Activated T-cell treated with anti-CD3 and anti-CD28 coated beads for 1 hour (primary cell): ENCODE results near the gene WDR77.

ENCODE experiments used
- DNase-seq: peaks from one replicate; pipeline ENCODE4 v3.0.0-alpha.2; 2020; ENCODE audit warnings: low read depth

Gene WDR77

DNA sequence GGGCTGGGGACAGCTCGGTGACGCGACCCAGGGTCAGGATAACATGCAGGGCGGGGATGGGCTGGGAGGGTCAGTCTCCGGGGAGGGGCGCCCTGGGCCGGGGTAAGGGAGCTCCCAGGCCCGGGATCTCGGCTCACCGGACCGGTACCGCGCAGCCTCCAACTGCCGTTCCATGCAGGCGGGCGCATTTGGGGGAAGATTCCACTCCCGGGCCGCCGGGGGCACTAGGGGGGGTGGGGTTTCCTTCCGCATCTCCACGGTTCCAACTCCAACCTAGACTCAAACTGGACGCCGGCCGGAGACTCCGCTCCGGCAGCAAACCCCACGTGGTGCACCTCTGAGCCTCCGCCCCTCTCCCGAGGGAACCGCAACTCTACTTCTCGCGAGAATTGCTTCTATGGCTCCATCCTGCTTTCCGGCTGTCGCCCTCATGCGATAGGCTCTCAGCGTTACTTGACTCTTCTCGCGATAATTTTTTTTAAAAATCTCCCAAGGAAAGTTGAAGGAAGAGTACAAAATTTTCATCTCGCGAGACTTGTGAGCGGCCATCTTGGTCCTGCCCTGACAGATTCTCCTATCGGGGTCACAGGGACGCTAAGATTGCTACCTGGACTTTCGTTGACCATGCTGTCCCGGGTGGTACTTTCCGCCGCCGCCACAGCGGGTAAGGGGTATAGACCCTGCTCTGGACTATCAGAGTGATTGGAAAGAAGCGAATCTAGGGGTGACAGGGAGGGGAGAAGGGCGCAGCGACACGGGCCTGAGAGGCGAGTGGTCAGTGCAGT, at the start of gene WDR77, which contains the start of gene ATP5PB:
TSS of gene WDR77 (minus strand) at position 339 of the 785 bp plus-strand sequence. CDS start at position 252, 87 bp downstream.
TSS of gene ATP5PB (plus strand) at position 547 of the 785 bp plus-strand sequence. CDS start at position 625, 78 bp downstream.
- DNase-seq, result peak; percentile 72

DNA sequence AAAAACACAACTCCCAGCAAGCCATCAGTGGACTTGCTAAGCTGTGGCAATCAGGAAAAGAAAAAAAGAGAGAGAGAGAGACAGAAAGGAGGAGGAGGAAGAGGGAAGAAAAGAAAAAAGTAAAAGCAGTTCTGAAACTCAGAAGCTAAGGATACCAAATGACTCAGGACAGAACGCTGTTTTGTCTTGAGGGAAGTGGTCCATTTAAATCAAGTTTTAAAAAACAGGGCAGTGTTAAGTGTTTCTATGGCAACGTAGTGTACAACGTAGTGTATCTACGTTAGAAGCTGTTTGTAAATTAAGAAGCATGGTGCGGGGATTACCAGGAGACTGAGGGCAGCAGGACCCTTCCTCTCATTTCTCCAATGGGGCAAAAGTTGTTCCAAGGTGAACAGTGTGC, 48.5 kb upstream of the WDR77 start:
- no peak for DNase-seq

- no peak for DNase-seq
These were observed 47.3 kb upstream of the WDR77 start for GRCh38 chr1:111496398-111496797.

DNA sequence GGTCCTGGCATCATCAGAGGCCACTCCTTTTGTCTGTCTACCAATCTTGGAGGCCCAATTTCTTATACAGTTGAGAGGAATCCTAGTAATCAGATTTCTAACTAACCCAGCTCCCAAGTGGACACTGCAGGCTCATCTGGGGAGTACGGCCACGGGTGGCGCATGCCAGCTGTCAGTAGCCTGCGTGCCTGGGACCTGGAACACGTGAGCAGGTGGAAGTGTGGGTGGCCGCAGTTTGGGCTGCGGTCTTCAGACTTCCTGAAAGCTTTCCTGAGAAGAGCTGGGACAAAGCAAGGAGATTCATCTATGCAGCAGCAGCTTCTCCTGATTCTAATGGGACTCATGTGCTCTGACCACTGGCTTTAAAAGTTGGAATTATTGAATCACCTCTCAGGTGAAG, 42.0 kb upstream of the WDR77 start:
- DNase-seq, result no peak

GRCh38 chr1:111490220-111490619, 41.2 kb upstream of the WDR77 start:
- DNase-seq, result no peak

- no peak for DNase-seq
These were observed 40.5 kb upstream of the WDR77 start for GRCh38 chr1:111489604-111490003.

- no peak for DNase-seq
These were observed 39.6 kb upstream of the WDR77 start for GRCh38 chr1:111488669-111489068.

DNA sequence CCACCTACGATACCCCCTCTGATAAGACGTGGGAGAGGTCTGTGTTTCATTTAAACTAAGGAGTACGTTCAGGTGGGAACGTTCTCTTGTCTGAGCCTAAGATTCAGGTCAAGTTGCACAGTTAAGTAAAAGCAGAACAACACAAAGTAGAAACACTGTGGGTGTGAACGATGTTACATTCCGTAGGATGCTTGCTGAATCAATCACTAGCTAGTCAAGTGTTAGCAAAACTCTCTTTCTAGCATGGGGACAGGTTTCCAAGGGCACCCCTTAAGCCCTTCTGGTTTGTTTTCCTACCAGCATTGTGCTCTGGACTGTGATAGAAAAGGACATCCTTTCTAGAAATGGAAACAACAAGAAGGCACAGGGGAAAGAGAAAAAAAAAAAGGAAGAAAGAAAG, 38.1 kb upstream of the WDR77 start:
- no peak for DNase-seq

DNA sequence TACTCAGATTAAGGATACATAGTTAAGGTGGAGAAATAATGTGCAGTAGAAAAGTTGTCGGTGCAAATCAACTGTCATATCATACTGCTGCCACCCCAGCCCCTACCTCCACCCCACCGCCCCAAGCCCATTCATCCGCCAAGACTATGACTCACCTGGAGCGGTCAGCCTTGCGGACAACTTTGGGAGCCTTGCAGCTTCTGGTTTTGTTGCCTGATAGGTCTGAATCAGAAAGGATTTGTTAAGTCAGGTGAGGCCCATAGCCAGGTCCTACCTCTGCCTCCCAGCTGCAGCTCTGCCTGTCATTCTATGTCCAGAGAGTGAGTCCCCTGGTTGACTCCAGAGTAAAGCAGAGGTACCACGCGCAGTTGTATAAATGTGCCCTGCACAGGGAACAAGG, 37.4 kb upstream of the WDR77 start:
- no peak for DNase-seq

DNA sequence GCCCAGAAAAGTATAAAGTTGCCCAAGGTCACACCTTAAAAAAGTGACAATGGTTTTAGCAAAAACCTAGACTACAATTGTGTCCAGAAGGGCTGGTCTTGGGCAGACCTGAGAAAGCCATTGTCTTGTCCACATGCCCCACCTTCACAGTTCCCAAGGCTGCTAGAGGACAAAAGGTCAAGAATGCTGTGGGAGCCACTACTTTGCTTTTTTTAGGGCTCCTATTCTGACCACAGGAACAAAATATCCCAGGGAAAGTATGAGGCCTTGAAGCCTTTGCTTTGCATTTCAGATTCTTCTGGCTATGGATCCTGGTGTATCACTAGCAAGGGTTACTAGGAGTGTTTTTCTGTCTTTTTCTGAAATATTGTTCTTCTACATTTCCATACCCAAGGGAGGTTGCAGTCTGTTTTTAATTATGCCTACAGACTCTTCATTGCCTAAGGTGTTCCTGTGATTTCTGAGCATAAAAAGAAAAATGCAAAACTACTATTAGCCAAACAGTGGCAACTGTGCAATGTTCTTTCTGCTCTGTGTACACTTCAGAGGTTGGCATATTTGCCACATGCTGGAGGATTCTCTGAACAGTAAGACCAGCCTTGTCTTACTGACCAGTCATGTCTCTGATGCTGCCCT, 35.5 kb upstream of the WDR77 start:
- DNase-seq, result no peak

DNA sequence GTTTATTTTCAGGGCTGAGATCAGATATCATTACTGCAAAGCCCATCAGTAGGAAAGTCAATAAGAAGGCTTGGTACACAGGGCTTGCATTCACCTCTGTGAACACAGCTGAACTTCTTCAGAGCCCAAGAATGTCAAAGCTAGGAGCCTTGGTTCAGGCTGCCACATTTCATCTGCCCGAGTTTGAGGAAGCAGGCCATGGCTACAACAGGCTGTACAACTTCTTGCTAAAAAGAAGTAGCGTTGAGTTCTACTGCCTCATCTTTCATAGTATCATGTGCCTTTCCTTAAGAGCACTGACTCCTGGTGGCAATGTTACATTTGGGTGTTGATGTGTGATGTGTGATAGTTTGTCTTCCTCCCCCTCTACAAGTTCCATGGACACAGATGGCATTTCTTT, 34.8 kb upstream of the WDR77 start:
- no peak for DNase-seq

DNA sequence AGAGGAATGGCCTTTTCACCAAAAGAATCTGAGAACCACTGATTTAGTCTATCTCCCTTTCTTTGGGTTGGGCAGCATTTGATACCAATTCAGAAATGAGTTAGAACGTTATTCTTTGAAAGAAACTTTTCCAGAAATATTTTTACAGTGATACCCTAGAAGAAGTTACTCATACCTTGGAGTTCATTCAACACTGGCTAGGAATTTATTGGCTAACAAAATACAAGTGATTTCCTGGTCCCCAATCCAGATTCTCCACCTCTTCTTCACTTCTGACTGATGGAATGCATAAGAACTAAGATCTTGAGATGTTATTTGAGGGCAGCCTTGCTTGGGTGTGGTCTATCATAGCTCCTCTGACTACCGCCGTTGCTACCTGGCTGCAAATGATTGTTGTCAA, 34.1 kb upstream of the WDR77 start:
- no peak for DNase-seq

DNA sequence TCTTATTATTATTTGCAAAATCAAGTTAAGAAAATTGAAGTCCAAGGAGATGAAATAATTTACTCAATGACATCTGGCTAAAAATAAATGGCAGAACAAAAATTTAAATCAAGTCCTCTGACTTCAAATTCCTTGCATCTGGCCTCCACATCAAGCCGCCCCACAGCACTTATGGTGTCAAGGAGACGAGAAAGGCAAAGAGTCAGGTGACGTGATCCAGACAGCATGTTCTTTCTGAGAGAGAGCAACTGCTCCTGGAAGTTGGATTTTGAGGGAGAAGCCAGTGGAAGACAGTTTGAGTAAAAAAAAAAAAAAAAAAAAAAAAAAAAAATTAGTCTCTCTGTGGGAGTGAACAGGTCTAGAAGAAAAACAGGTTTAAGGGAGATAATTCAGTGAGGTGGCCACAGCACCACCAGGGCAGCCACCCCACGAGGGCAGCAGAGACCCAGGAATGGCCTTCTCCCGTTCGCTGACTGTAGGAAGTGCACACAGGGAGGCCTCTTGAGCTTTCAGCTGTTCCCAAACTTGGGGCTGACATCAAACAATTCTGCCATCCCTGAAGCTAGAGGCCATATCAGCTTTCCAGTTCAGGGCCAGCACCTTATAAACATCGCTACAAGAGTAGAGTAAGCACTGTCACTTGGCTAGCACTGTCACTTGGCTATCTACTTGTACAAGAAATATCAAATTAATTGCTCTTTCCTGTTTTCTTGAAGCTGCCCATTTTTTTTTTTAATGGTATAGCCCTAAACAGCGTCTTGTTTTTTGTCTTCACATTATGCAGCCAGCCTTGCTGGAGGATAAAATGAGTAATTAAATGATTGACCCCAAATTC, 32.5 kb upstream of the WDR77 start:
- peak; percentile 34 for DNase-seq

- DNase-seq, result no peak
These were observed 31.6 kb upstream of the WDR77 start for GRCh38 chr1:111480674-111481073.

DNA sequence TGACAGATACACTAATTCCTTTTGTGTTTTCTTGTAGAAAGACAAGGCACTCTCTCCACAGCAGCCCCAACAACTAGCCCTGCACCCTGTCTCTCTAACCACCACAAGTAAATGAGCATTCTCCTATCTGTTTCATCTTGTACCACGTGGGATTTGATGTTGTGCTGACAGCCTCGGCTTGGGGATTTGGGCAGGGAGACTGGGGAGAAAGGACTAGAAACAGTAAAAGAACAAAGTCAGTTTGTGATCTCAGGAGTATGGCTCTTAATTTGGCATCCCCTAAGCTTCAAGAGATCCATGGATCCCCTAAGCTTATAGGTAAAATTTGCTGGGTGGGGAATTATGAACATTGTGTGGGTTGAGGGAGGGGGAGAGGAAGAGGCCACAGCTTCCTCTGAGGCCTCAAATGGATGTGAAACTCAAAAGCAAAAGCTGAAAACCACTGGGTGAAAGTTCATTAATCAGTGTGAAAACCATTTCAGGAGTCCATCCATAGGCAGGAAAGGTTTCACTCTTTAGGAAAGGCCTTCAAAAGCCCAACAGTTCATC, 27.8 kb upstream of the WDR77 start:
- DNase-seq, result peak; percentile 7

DNA sequence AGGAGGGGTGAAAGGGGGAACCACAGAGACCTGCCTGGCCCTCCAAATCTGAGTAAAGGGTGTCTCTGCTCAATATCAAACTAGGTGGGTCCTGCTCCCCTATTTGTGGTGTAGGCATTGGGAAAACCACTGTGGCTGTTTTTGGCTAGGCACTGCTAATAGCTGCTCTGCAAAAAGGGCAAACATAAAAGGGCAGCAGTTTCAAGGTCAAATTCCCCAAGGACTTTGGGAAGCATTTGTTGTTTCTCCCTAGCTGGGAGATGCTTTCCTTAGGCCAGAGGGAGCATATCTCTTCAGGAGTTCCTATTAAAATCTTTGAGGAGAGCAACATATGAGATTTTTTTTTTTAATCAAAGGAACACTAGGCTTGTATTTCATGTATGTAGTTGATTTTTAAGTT, 27.2 kb upstream of the WDR77 start:
- no peak for DNase-seq

DNA sequence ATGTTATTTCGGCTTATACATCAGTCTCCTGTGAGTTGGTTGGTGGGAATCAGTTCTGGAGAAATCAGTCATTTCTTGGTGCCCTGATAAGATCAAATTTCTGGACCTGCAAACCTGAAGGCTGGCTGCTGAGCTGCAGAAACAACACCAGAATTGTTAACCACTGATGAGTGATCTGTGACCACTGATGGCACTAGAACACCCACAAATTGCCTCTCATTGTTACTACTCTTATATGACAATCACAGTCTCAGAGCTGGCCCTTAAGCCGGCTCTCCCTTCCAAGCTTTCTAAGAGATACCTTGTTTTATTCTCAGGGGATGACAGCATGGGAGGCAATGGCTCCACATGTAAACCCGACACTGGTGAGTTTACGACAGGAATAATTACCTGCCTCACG, 26.6 kb upstream of the WDR77 start:
- no peak for DNase-seq

- DNase-seq, result no peak
These were observed 25.5 kb upstream of the WDR77 start for GRCh38 chr1:111474521-111474920.

- DNase-seq, result no peak
These were observed 25.1 kb upstream of the WDR77 start for GRCh38 chr1:111474106-111474505.

DNA sequence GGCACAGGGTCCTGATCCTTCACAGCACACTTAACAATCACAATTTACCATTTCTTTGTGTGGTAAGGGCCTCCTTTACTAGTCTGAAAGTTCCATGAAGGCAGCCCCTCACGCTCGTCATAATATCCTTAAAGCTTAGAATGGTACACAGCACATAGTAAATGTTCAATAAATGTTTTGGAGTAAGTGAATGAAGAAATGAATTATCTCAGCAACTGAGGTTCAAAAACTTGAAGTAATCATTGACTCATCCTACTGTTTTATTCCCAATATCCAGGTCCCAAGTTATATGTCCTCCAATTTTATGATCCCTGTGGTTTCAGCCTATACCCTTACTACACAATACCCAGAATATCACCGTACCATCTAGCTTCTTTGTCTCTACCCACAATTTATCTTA, 22.5 kb upstream of the WDR77 start:
- no peak for DNase-seq

DNA sequence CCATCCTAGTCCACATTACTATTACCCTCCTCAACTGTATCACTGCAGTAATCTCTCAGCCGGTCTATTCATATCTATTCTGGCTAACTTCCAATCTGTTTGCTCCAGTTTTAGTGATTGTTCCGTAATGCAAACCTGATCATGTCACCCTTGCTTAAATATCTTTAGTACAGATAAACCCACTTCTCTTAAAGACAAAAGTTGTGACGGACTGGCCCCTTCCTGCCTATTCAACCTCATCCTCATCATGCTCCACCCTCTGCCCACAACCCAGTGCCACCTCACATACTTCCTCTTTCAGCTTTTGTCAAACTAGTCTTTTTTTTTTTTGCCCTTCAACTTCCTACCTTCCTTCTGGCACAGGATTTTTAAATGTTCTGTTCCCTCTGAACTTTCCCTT, 22.0 kb upstream of the WDR77 start:
- DNase-seq, result peak; percentile 46

DNA sequence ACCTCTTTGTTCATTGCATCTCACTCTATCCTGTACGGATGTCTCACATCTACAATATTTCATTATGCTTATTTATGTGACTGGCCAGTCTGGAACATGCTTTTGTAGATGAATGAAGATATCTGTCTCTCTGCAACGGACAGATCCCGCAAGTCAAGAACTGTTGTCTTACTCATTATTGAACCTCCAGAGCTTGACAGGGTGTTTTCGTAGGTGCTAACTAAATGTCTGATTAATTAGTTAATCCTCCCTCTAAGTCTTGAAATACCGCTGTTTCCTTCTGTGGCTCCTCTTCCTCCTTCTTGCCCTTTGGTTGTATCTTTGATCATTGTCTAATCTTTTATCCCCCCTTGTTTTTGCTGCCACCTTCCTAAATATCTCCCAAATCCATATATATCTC, 21.5 kb upstream of the WDR77 start:
- DNase-seq, result no peak
